SJSA1 (cell line): ENCODE measurements around the gene OCA2. TPM values are rescaled to one million over a fixed set of nuclear protein-coding genes. Genes with fewer than 3 reads are reported as not detected.

ENCODE experiments used
- DNase-seq, 2 experiments: peaks; one replicate each; pipeline ENCODE4 v3.0.0-alpha.2; 2015 to 2020; ENCODE audit warnings: low spot score in 2 of 2, low read depth in 1 of 2
- H3K27ac ChIP-seq: fragments of 250-450 bp; sonication (Bioruptor Pico); 2 replicates; pipeline ENCODE4 v1.5.1; 2020; ENCODE audit warnings: mild to moderate bottlenecking, moderate library complexity
- H3K27me3 ChIP-seq: fragments of 250-450 bp; sonication (Bioruptor Pico); replicated peaks from 2 replicates; pipeline ENCODE4 v1.5.1; 2020; ENCODE audit warnings: mild to moderate bottlenecking, moderate library complexity
- H3K36me3 ChIP-seq: fragments of 250-450 bp; sonication (Bioruptor Pico); 2 replicates; pipeline ENCODE4 v1.5.1; 2020; ENCODE audit warnings: mild to moderate bottlenecking
- H3K4me1 ChIP-seq: fragments of 250-450 bp; sonication (Bioruptor Pico); replicated peaks from 2 replicates; pipeline ENCODE4 v1.6.1; 2021; ENCODE audit warnings: mild to moderate bottlenecking
- H3K4me3 ChIP-seq: fragments of 250-450 bp; sonication (Bioruptor Pico); 2 replicates; pipeline ENCODE4 v1.5.1; 2020; ENCODE audit warnings: mild to moderate bottlenecking
- H3K9me3 ChIP-seq: fragments of 250-450 bp; sonication (Bioruptor Pico); replicated peaks from 2 replicates; pipeline ENCODE4 v1.5.1; 2020; ENCODE audit warnings: mild to moderate bottlenecking
- total RNA-seq: library from RNA; depleted of rRNA; stranded (reverse); fragments of >200 nt; shearing (Covaris generic); gene quantifications from 2 replicates; pipeline ENCODE4 v1.2.3, GENCODE V29; 2014

OCA2 gene
- total RNA-seq, 1 experiment from 2014 or later = 0.11 TPM

DNA sequence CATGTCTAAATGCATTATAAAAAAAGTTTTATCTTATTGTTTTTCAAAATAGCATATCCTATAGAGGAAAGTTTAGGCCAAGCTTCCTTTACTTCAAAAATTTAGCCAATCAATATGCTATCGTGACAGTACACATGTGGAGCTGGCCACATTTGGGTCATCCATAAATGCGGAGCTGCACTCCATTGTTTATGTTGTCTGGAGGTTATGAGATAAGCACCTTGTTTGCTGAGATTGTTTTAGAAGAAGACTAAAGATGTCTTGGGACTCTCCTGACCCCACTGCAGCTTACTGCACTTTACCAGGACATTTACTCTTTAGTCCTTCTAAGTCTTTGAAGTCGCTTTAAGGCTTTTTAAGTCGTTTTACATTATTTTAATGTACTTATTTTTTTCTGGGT is 265.9 kb downstream of the OCA2 start:
- no peak overlapping the region for H3K4me3 ChIP-seq
- H3K9me3 ChIP-seq = no peaks in the 10 kb centered on the region
- no peak for DNase-seq
- no peaks in the 10 kb centered on the region for H3K4me1 ChIP-seq
- H3K27ac ChIP-seq = no peak overlapping the region
- no peaks in the 10 kb centered on the region for H3K27me3 ChIP-seq
- H3K36me3 ChIP-seq = no peaks in the 10 kb centered on the region

DNA sequence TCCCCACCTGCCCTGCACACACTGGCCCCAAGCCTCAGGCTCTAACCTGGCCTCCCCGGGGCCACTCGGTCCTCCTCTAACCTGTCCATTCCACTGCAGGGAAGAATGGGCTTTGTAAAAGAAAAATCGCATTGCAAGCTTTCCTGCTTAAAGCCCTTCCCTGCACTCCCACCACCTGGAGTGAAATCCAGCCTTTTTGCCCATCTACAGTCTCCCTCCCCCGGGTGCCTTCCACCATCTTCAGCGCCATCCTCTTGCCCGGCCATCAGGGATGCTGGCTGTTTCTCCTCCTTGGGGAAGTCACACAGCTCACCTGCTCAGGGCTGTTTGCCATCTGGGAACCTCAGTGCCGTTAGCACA is 266.9 kb downstream of the OCA2 start:
- Histone ChIP-seq H3K9me3 (no peaks in the 10 kb centered on the region), H3K36me3 (no peaks in the 10 kb centered on the region), H3K27me3 (no peaks in the 10 kb centered on the region), H3K4me3 (no peak overlapping the region), H3K4me1 (no peaks in the 10 kb centered on the region), H3K27ac (no peak overlapping the region)
- no peak for DNase-seq

DNA sequence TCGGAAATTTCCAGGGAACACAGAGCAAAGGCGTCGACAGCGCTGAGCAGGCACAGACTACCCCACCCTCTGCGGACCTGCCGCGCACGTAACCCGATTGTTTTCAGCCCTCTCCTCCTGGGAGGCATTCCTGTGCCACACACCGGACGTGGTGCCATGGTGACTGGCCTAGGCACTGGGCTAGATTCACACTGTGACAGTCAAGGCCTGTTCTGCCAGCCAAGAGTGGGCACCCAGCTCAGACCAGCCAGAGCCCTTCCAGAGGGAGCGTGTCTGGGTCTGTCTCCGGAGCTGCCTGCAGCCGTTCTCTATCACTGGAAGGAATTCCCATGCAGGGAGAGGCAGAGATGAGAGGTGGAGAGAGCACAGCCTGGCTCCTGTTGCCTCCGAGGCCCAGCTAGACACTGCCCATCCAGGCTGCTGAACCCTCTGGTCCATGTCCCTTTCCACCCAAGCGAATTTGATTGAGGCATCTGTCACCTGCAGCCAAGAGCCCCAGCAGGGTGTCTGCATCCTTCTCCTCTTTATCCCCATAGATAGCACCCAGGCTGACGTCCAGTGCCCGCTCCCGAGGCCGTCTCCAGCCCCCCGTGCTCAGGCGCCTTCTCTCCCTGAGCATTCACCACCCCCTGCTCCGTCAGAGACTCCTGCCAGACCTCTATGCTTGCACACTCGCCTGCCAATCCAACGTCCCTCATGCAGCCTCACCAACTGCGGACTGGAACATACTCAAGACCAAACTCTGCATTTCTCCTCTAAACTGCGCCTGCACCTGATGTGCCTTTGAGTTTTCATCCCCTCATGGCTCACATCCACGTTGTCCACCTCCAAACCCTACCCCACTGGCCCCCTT is 267.5 kb downstream of the OCA2 start:
- Histone ChIP-seq H3K4me1 (no peaks in the 10 kb centered on the region), H3K9me3 (no peaks in the 10 kb centered on the region), H3K27ac (no peak overlapping the region), H3K36me3 (no peaks in the 10 kb centered on the region), H3K4me3 (no peak overlapping the region), H3K27me3 (no peaks in the 10 kb centered on the region)
- no peak for DNase-seq

DNA sequence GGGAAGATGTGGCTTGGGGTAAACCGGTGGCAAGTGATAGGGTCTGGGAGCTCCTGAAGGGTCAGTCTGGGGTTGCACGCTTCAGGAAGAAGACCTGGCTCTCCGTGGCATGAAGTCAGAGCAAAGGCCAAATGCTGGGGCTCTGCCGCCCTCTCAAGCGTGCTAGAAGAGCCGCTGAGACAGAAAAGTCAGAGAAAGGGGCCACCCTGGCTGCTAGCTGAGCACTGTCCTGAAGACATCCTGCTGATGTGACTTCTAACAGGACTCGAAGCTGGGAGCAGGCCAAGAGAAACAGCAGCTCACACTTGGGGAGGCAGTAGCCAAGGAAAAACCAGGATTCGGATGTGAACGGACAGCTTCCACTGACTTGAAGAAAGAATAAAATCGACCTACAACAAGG is 270.4 kb downstream of the OCA2 start:
- Histone ChIP-seq H3K4me1 (no peaks in the 10 kb centered on the region), H3K27me3 (no peaks in the 10 kb centered on the region), H3K9me3 (no peaks in the 10 kb centered on the region), H3K36me3 (no peaks in the 10 kb centered on the region), H3K27ac (no peak overlapping the region), H3K4me3 (no peak overlapping the region)
- DNase-seq = no peak

DNA sequence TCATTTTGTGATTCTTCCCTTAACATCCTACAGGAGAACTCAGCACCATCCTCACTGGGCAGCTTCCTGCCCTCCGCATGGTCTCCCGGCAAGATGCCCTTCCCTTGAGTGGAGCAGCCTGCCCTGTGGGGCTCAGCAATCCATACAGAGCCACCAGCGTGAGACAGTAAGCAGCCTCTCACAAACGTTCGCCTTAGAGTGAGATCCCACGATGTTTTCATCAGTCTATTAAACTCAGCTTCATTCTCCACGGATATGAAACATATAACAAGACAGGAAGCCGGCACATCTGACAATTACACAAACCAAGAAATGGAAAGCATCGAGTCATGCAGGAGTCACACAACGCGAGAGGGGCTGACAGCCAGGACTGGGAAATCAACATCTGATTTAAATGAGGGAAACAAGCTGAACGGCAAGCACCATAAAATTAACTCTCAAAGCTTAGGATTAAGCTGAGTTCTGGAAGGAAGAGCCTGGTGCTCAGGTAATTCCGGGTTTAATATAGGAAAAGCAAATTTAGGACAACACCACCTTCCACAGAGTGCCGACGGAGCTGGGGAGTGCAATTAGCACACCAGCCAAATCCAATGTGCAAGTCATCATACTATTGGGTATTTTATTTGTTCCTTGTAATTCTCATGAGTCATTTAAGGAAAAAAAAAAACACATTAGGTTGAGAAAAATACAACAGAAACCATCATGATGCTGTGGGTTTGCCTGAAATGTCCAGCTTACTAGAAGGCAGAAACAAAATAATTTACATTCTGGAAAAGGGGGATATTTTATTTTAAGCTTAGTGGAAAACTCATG is 272.0 kb downstream of the OCA2 start:
- Histone ChIP-seq H3K4me1 (no peaks in the 10 kb centered on the region), H3K27me3 (no peaks in the 10 kb centered on the region), H3K27ac (no peak overlapping the region), H3K9me3 (no peaks in the 10 kb centered on the region; the same call in 1 of the 2 replicates), H3K36me3 (no peaks in the 10 kb centered on the region), H3K4me3 (no peak overlapping the region)
- no peak for DNase-seq

DNA sequence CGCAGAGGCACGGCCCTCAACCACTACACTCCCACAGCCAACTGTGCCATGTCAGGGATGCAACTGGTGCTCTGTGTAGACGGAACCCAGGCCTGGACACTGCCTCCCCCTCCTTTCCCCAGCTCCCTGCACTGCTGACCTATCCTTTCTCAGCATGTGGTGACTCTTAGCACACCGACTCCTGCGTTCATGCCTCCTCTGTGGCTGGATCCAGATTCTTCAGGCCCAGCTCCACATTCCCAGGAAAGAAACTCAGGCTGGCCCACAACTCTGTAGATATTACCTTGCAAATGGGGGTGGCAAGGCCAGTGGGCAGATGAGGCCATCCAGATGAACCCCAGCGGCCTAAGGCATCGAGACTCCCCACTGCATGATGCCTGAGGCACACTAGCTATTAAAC is 272.7 kb downstream of the OCA2 start:
- Histone ChIP-seq H3K27me3 (no peaks in the 10 kb centered on the region), H3K4me1 (no peaks in the 10 kb centered on the region), H3K4me3 (no peak overlapping the region), H3K9me3 (no peaks in the 10 kb centered on the region; the same call in 1 of the 2 replicates), H3K36me3 (no peaks in the 10 kb centered on the region), H3K27ac (no peak overlapping the region)
- no peak for DNase-seq

DNA sequence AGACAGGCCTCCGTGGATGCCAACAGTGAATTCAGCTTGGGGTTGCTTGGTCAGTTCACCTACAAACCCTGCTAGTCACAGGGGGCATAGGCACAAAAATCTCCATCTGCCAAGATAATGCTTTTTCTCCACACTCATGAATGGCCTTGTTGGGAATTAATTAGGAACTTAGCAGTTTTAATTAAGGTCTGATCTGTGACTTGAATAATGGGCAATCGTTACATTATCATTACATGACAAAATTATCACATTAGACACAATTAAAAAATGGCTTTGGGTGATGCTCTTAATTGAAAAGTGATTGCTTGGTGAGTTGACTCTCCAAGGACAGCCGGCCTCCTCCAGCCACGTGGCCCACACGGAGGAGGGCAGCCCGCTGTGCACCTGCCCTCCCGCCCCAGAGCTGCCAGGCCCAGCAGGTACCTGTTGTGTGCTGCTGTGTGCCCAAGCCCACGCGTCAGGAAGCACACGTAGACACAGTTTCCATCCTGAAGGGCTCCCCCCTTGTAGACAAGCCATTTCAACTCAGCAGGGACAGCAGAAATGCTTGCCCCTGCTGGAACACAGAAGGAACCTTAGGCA is 274.2 kb downstream of the OCA2 start:
- no peaks in the 10 kb centered on the region for H3K27me3 ChIP-seq
- DNase-seq = no peak
- H3K36me3 ChIP-seq = no peaks in the 10 kb centered on the region
- H3K27ac ChIP-seq = no peak overlapping the region
- no peaks in the 10 kb centered on the region for H3K4me1 ChIP-seq
- H3K4me3 ChIP-seq = no peak overlapping the region
- H3K9me3 ChIP-seq = no peaks in the 10 kb centered on the region; the same call in none of the 2 replicates

DNA sequence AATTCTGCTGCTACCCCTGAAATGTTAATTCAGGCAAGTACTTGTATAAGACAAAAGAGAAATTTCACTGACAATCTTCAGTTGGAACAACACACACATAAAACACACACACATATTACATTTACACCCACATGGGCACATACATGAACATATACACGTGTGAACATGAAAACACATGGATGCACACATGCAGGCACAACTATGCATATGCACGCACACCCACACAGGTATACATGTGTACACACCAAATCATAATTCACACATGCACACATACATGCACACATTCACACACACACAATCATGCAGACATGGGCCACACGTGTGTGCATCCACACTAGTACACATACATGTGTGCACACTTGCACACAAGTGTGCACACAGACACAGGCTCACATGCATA is 277.8 kb downstream of the OCA2 start:
- H3K9me3 ChIP-seq = no peaks in the 10 kb centered on the region; the same call in none of the 2 replicates
- no peak overlapping the region for H3K4me3 ChIP-seq
- H3K27ac ChIP-seq = no peak overlapping the region
- H3K36me3 ChIP-seq = no peaks in the 10 kb centered on the region
- H3K4me1 ChIP-seq = no peaks in the 10 kb centered on the region
- DNase-seq = no peak
- H3K27me3 ChIP-seq = no peaks in the 10 kb centered on the region

DNA sequence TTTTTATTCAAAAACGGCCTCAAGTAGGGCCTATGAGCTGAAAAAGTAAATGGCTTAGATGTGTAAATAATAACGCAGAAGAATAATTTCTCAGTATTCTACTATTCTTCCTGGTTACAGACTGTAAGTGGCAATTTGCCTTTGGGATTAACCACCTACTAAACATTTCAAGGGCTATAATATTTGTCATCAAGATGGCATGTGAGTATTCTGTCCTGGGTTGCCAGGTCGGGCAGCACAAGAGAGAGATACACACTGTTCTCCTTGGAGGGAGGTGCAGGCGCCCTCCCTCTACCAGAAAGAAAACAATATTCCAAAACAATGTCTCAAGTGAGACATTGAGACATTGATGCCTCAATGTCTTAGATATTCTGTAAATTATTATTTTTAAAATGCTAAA is 278.4 kb downstream of the OCA2 start:
- H3K4me3 ChIP-seq = no peak overlapping the region
- no peaks in the 10 kb centered on the region for H3K36me3 ChIP-seq
- no peak for DNase-seq
- H3K9me3 ChIP-seq = no peaks in the 10 kb centered on the region; the same call in none of the 2 replicates
- no peaks in the 10 kb centered on the region for H3K4me1 ChIP-seq
- H3K27me3 ChIP-seq = no peaks in the 10 kb centered on the region
- no peak overlapping the region for H3K27ac ChIP-seq

DNA sequence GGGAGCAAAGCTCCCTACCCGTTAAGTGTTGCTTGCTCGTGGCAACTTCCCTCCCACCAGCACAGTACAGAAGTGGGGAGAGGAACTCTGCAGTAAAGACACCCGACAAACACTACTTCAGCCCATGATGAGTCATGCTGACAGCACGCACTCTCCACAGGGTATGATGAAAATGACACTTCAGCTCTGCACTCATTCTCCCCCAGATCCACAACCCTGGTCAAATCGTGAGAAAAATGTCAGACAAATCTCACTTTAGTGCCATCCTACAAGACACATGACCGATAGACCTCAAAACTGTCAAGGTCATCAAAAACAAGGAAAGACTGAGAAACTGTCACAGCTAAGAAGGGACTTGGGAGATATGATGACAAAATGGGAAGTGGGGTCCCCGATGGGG is 278.9 kb downstream of the OCA2 start:
- no peak overlapping the region for H3K4me3 ChIP-seq
- H3K4me1 ChIP-seq = no peaks in the 10 kb centered on the region
- H3K27me3 ChIP-seq = no peaks in the 10 kb centered on the region
- H3K36me3 ChIP-seq = no peaks in the 10 kb centered on the region
- no peak overlapping the region for H3K27ac ChIP-seq
- no peak for DNase-seq
- no peaks in the 10 kb centered on the region; the same call in none of the 2 replicates for H3K9me3 ChIP-seq

DNA sequence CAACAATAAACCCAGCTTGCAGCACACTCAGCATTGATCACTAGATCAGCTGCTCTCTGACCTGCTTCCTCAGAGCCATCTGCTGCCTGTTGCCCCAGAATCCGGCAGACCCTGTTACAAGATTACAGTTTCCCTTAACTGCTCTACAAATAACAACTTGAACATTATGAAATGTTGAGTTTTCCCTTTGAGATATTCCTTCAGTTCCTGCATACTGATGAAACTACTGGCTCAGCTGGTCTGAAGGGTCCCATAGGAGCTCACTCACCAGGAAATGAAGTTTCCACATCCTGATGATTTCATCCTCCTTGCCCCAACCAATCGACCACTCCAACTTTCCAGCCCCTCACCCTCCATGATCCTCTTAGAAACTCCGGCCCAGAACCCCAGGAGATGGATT is 281.9 kb downstream of the OCA2 start:
- Histone ChIP-seq H3K27ac (no peak overlapping the region), H3K9me3 (no peaks in the 10 kb centered on the region; the same call in none of the 2 replicates), H3K27me3 (no peaks in the 10 kb centered on the region), H3K36me3 (no peaks in the 10 kb centered on the region), H3K4me1 (no peaks in the 10 kb centered on the region), H3K4me3 (no peak overlapping the region)
- no peak for DNase-seq

DNA sequence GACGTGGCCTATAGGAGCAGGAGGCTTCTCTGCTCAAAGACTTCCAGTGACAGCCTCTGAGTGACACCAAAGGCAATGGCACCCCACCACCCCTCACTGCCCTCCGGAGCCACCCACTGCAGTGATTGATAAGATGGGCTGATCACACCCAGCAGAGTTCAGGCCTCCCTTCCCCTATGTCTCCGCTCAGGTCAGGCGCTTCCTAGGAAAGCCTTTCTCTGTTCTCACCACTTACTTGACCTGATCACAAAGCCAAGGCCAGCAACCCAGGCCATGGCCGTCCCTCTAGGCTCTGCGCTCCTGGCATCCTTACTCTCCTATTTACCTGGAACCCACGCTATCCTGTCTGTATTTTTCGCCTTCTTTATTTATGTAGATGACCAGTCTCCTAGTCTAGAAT is 282.3 kb downstream of the OCA2 start:
- DNase-seq = no peak
- no peak overlapping the region for H3K27ac ChIP-seq
- H3K9me3 ChIP-seq = no peaks in the 10 kb centered on the region; the same call in 1 of the 2 replicates
- H3K4me1 ChIP-seq = no peaks in the 10 kb centered on the region
- no peaks in the 10 kb centered on the region for H3K36me3 ChIP-seq
- no peak overlapping the region for H3K4me3 ChIP-seq
- no peaks in the 10 kb centered on the region for H3K27me3 ChIP-seq

DNA sequence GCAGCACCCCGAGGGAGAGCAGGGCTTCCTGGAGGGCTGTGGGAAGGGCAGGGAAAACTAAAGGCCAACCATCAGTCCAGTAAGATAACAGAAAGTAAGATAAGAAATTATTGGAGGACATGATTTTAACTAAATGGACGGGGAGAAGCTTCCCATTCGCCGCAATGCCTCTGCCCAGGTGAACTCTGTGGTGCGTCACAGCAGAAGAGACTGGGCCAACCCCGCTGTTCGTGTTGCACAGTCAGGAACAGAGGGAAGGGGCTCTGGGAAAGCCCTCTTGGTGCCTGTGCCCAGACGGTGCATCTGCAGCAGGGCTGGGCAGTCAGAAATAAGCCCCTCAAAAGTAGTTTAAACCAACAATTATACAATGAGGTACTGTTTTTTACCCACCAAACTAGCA is 284.1 kb downstream of the OCA2 start:
- H3K4me1 ChIP-seq = no peaks in the 10 kb centered on the region
- H3K4me3 ChIP-seq = no peak overlapping the region
- no peak overlapping the region for H3K27ac ChIP-seq
- no peaks in the 10 kb centered on the region for H3K27me3 ChIP-seq
- no peak for DNase-seq
- no peaks in the 10 kb centered on the region for H3K9me3 ChIP-seq
- H3K36me3 ChIP-seq = no peaks in the 10 kb centered on the region

DNA sequence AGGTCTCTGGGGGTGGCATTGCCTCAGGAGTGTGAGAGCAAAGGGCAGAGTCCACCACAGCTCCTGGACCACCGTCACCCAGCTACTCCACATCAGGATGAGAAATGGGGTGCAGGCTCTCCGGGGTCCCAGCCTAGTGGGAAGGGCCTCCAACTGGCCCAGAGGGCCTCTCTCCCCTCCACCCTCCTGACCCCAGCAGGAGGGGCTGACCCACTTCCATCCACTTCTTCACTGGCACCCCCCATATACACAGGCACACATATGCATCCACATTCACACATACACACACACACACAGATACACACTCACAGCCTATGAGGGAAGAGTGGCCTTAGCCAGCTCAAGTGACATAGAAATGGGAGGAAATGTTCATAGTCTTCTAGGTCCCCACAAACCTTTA is 286.0 kb downstream of the OCA2 start:
- Histone ChIP-seq H3K9me3 (no peaks in the 10 kb centered on the region), H3K4me1 (no peaks in the 10 kb centered on the region), H3K27me3 (no peaks in the 10 kb centered on the region), H3K27ac (no peak overlapping the region), H3K4me3 (no peak overlapping the region), H3K36me3 (no peaks in the 10 kb centered on the region)
- no peak for DNase-seq
